ENCODE data around the gene SPATA2.

- TF ChIP-seq CTCF (IDR thresholded peaks at IDR 0.05; ENCODE audit: extremely low read depth in 1 of 2, insufficient read depth in 1 of 2, low read depth in 1 of 2, low read length in 2 of 2) (no peak), EZH2 (IDR thresholded peaks at IDR 0.05; ENCODE audit: borderline replicate concordance, low read depth, low read length, severe bottlenecking) (no peak), JUN (IDR thresholded peaks at IDR 0.05; ENCODE audit: borderline replicate concordance, insufficient read depth, insufficient read length, low read depth) (no peak)
These were observed 37.9 kb downstream of the SPATA2 start for GRCh38 chr20:49877386-49877921.

Data from endothelial cell of umbilical vein (primary cell).